GM18870 (cell line): Measurements from ENCODE around the gene SLC51B.
"Not testable (repeated sequence)": the region's sequence is repeated elsewhere in the genome, so short reads cannot be mapped to it uniquely, and the experiment has no call there.

Source experiments
- ATAC-seq: cut with Tn5 transposase; IDR thresholded peaks from one replicate; pipeline ENCODE4 v1.9.1; 2021; ENCODE audit warnings: moderate library complexity; ENCODE audit not compliant: unreplicated experiment

SLC51B gene

GRCh38 chr15:65062726-65063125 lies 17.5 kb downstream of the SLC51B start:
- ATAC-seq, result no peak

GRCh38 chr15:65066001-65066634 lies 20.9 kb downstream of the SLC51B start:
- no peak for ATAC-seq

GRCh38 chr15:65066635-65067316 lies 21.6 kb downstream of the SLC51B start:
- ATAC-seq, result no peak

GRCh38 chr15:65067317-65067644 lies 22.1 kb downstream of the SLC51B start:
- ATAC-seq, result no peak

- ATAC-seq, result no peak
These were observed 22.6 kb downstream of the SLC51B start, which contains the start of gene RASL12 for GRCh38 chr15:65067645-65068402. Gene RASL12, minus strand, starts transcription at chr15:65067991. Its CDS starts 156 bp downstream, at chr15:65067835.

- no peak for ATAC-seq
These were observed 23.2 kb downstream of the SLC51B start for GRCh38 chr15:65068403-65068788.

GRCh38 chr15:65069179-65069578 lies 24.0 kb downstream of the SLC51B start:
- ATAC-seq, result no peak

GRCh38 chr15:65069779-65070546 lies 24.8 kb downstream of the SLC51B start:
- no peak for ATAC-seq

- ATAC-seq, result no peak
These were observed 26.2 kb downstream of the SLC51B start for GRCh38 chr15:65071381-65071811.

GRCh38 chr15:65072027-65072426 lies 26.8 kb downstream of the SLC51B start:
- no peak for ATAC-seq

GRCh38 chr15:65072617-65073016 lies 27.4 kb downstream of the SLC51B start:
- no peak for ATAC-seq

- not testable (repeated sequence) for ATAC-seq
These were observed 29.8 kb downstream of the SLC51B start for GRCh38 chr15:65074946-65075345.

GRCh38 chr15:65075607-65076395 lies 30.6 kb downstream of the SLC51B start:
- ATAC-seq, result not testable (repeated sequence)

- no peak for ATAC-seq
These were observed 31.5 kb downstream of the SLC51B start, which contains the start of gene KBTBD13 for GRCh38 chr15:65076486-65077290. Gene KBTBD13, plus strand, starts transcription at chr15:65076746. Its CDS starts 70 bp downstream, at chr15:65076816.

- no peak for ATAC-seq
These were observed 32.2 kb downstream of the SLC51B start for GRCh38 chr15:65077291-65077980.

- ATAC-seq, result no peak
These were observed 32.8 kb downstream of the SLC51B start for GRCh38 chr15:65077981-65078352.

- ATAC-seq, result no peak
These were observed 34.4 kb downstream of the SLC51B start for GRCh38 chr15:65079580-65079979.

GRCh38 chr15:65081270-65081669 lies 36.1 kb downstream of the SLC51B start:
- ATAC-seq, result no peak

- ATAC-seq, result no peak
These were observed 36.6 kb downstream of the SLC51B start for GRCh38 chr15:65081758-65082157.
